GM18526 (cell line): Measurements from ENCODE around the gene MANEAL.

Experiments used
- POLR2A ChIP-seq: IDR thresholded peaks from 3 replicates; pipeline ENCODE4 v1.6.1; 2011; ENCODE audit not compliant: insufficient read length; ENCODE audit errors: extremely low read depth

The MANEAL gene

GRCh38 chr1:37845049-37845646 is 51.5 kb downstream of the MANEAL start:
- no peak for TF ChIP-seq POLR2A

GRCh38 chr1:37845786-37846185 is 52.1 kb downstream of the MANEAL start:
- no peak for TF ChIP-seq POLR2A

- no peak for TF ChIP-seq POLR2A
These were observed 53.1 kb downstream of the MANEAL start for GRCh38 chr1:37846647-37847339.

GRCh38 chr1:37849480-37849879 is 55.8 kb downstream of the MANEAL start:
- TF ChIP-seq POLR2A = no peak

GRCh38 chr1:37850352-37850955 is 56.8 kb downstream of the MANEAL start:
- no peak for TF ChIP-seq POLR2A
